ENCODE measurements around the gene IQSEC2.

Gene IQSEC2

DNA sequence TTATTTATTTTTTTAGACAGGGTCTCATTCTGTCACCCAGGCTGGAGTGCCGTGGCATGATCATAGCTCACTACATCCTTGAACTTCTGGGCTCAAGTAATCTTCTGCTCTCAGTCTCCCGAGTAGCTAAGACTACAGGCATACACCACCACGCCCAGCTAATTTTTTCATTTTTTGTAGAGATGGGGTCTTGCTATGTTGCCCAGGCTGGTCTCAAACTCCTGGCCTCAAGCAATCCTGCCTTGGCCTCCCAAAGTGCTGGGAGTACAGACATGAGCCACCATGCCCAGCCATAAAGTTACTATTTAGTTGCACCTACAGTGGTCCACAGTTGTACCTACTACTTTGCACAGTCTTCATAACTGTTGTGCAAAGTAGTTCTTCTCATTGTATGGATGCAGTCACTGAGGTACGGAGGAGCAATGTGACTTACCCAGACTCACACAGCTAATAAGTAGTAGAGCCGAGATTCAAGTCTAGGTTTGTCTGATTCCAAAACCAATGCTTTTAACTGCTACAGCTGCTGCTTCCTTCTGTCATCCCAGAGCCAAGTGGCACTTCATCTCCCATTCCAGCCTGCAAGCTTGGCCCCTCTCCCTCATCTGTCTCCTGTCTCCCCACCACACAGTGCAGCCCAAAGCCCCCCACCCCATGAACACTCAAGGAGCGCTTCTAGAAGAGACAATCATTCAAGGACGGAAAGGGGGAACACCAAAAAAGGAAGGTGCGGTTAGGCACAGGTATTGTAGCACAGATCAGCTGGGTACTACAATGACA, 24.0 kb upstream of the IQSEC2 start:
- DNase-seq (ENCODE audit: low spot score): no peak

GRCh38 chrX:53303195-53303594, 21.8 kb upstream of the IQSEC2 start:
- DNase-seq (ENCODE audit: low spot score): no peak

GRCh38 chrX:53300157-53300556, 18.8 kb upstream of the IQSEC2 start:
- DNase-seq (ENCODE audit: low spot score): no peak

GRCh38 chrX:53294024-53294648, 12.8 kb upstream of the IQSEC2 start:
- no peak for DNase-seq (ENCODE audit: low spot score)

DNA sequence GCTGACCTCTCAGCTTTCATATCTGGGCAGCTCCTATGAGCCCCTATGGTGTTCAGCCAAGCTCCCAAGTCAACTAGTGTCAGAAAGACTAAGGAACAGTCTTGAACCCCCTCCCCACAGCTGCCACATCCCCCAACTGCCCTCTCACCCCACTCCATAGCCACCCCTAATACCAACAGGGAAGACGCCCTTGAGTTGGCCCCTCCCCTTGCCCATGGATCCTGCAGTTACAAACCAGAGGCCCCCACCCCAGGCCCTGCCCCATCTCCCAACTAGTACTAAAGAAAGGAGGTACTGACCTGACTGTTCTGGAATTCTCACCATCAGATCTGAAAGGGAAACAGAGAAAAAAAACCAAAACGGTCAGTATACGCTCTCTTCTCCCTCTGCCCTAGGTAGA, 10.2 kb upstream of the IQSEC2 start:
- no peak for DNase-seq (ENCODE audit: low spot score)

- no peak for DNase-seq (ENCODE audit: low spot score)
Observed at GRCh38 chrX:53290441-53291041, 9.2 kb upstream of the IQSEC2 start.

- no peak for DNase-seq (ENCODE audit: low spot score)
Observed at GRCh38 chrX:53288189-53288588, 6.8 kb upstream of the IQSEC2 start.

DNA sequence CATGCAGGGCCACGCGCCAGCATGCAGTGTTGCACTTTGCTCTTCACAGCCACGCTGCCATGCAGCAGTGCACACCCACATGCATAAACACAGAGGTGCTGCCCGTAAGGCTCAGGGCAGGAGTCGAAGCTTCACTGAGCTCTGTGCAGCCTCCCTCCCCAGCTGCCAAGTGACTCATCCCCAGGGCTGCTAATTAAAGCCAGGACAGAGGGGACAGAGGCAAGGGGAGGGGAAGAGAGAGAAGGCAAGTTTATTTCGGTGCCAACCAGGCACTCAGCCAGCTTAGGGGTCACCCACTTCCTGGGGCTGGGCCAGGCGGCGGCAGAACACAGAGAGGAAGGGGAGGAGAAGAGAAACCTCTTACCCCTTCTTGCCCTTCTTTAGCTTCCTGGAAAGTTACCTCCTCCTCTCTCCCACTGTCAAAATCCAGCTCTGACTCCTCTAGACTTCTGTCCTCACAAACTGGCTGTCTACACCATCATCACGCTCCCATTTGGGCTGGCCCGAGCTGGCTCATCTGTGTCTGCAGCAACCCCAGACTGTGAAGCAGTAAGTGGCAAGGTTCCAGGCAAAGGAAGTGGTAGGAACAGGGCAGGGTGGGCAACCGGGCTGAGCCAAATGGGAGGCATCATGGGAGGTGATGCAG, 6.2 kb upstream of the IQSEC2 start:
- DNase-seq (ENCODE audit: low spot score): no peak

DNA sequence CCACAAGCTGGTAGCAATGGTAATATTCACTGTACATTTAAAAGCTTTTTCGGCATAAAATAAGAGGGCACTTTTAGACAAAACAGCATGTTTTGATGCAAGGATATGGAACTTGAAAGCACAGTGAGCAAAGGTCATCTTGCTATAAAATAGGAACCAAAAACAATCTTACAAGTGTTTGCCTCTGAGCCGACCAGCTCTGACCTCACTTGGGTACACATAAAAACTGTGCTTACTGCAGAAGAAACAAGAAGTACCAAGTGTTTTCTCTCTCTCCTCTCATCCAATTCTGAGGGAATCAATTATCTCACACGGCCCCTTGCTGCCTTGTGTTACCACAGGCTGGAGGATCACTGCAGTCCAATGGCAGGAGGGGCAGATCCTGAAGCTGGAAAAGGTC, 4.8 kb upstream of the IQSEC2 start:
- no peak for DNase-seq (ENCODE audit: low spot score)

DNA sequence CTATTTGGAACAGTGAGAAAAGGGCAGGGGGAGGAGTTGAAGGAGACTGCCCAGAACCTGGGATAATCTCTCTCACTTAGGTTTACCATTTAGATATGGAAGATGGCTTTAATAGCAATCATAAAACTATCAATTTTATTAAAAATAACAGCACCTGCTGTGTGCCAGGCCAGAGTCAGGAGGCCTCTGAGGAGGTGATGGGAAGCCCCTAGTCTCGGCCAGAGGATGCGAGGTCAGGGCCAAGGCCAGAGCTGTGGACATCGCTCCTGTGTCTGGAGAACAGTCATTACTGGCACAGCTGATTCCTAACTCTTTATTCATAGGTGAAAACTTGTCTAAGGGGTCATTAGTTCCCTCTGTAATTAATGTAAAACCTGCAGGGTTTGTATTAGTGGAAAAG, 4.2 kb upstream of the IQSEC2 start:
- DNase-seq (ENCODE audit: low spot score): no peak

DNA sequence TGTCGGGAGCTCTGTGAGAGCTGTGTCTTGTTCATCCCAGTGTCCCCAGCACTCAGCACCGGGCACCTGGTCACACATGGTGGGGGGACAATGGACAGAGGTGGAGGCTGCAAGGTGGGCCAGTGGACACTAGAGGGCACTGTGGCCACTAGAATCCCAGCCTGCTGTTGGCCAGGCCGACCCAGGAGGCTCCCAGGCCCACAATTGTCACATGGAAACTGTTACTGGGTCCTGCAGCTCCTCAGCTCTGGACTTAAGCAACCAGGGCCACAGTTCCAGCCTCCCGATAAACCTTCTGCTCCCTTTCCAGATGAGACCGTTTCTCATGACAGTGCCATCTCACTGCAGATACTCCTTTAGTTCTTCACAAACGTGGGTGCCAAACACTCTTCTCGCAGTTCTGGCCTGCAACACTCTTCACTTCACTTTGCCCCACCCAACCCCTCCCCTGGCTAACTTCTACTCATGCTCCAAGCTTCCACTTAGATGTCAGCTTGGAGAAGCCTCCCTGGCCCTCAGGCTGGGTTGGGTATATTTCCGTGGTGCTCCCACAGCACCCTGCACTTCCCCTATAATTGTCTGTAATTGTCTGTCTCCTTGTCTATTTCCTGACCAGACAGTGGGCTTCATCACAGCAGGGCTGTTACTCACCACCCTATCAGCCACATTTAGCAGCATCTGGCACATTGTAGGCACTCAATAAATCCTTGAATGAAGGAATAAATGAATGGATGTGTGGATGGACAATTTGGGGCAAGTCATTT, 3.5 kb upstream of the IQSEC2 start:
- no peak for DNase-seq (ENCODE audit: low spot score)

- no peak for DNase-seq (ENCODE audit: low spot score)
Observed at GRCh38 chrX:53283567-53283966, 2.2 kb upstream of the IQSEC2 start.

GRCh38 chrX:53283099-53283498, 1.7 kb upstream of the IQSEC2 start:
- DNase-seq (ENCODE audit: low spot score): no peak

GRCh38 chrX:53281963-53282695, 745 bp upstream of the IQSEC2 start:
- DNase-seq (ENCODE audit: low spot score): no peak

- peak; percentile 70 for DNase-seq (ENCODE audit: low spot score)
Observed at GRCh38 chrX:53280331-53281320, 758 bp downstream of the IQSEC2 start.

DNA sequence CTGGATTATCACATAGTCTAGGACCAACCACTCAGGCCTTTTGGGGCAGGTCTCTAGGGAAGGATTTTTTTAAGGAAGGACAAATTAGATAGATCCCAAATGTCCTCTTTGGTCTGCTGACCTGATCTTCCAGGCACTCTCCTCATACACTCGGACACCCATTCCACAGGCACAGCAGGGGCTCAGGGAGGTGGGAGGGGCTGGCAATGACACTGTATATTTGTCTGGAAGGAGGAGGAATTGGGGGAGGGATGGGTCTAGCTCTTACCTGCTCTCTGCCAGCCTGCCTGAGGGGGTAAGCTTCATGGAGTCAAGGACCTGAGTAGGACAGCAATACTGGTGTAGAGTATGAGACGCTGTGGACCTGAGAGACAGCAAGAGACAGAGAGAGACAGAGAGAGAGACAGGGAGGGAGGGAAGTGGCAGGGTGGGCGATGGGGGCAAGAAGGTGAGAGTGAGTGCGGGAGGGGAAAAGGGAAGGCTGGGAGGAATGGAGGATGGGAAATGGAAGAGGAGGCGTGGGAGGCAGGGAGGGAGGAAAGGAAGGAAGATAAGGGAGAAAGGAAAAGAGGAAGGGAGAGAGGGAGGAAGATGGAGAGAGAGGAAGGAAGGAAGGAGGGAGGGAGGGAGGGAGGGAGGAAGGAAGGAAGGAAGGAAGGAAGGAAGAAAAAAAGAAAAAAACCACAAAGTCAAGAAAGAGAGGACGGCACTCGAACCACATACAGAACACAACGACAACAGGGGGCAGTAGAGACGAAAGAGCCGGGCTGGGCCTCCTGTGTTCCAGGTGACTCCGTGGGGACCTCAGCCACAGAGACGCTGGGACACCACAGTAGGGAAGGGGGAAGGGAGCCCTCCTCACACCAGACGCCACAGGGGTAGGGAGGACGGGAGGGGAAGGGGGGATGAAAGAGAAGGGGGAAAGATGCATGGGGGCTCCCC, 1.8 kb downstream of the IQSEC2 start:
- DNase-seq (ENCODE audit: low spot score): no peak

DNA sequence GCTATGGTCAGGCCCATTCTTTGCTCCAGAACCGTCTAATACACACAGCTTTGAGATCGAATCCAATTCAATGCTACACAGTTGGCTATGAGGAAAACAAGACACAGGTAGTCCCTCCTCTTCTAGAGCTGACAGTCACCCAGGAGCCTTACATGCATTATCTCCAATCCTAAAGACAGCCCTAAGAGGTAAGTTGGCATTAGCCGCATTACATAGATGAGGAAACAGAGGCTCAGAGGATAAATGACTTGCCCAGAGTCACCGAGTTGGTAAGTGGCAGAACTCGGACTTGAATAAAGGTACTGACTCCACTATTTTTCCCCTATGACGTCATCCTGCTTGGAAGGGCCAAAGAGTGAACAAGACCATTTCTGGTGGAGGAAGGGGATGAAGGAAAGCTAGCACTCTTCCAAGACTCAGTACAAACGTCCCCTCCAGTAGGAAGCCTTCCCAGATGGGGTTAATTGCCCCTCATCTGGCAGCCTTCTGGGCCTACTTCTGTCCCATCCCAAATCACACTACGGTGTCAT, 8.5 kb downstream of the IQSEC2 start:
- DNase-seq (ENCODE audit: low spot score): no peak

DNA sequence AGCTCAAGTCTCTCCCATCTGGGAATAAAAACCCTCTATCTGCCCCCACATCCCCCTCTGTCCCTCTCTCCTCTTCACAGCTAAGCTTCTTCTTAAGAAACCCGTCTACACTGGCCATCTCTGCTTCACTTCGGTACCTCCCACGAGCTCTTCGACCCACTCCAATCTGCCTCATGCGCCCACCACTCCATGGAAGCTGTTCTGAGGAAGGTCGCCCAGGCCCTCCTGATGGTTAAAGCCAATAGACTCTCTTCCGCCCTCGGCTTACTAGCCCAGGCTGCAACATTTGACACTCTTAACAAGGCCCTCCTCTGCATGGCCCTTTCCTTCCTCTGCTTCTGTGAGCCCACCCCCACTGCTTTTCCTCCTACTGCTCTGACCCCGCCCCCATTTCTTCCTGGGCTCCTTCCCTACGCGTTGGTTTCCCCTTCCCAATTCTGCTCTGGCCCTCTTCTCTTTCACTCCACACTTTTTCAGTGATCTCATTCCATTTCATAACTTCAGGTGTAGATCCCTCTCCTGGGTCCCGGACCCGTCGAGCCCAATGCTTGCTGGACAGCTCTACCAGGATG, 11.8 kb downstream of the IQSEC2 start:
- no peak for DNase-seq (ENCODE audit: low spot score)

Measured in left forelimb (tissue), 1 donor.